ENCODE data around the gene ASIC2. TPM values are rescaled to one million over a fixed set of nuclear protein-coding genes. Genes with fewer than 3 reads are reported as not detected.

The ASIC2 gene
- total and polyA plus RNA-seq, 3 experiments from 2014 or later = not detected

- H3K4me1 Mint-ChIP-seq = peaks cover 8 to 13% (median 9%) of the 10 kb centered on the region in 3 donors
- H3K27me3 ChIP-seq (ENCODE audit: insufficient read depth, low read length, poor library complexity, severe bottlenecking) = peaks cover 7% of the 10 kb centered on the region
- no peak overlapping the region for H3K4me3 ChIP-seq (ENCODE audit: low read length)
These were observed 4.5 kb upstream of the ASIC2 start for GRCh38 chr17:33297643-33298042.

GRCh38 chr17:33294994-33295393 is 1.9 kb upstream of the ASIC2 start:
- Histone ChIP-seq H3K4me1 (ENCODE audit: insufficient read depth, low read length) (no peaks in the 10 kb centered on the region), H3K4me3 (ENCODE audit: low read length) (no peak overlapping the region), H3K27me3 (ENCODE audit: insufficient read depth, low read length, poor library complexity, severe bottlenecking) (peaks cover 7% of the 10 kb centered on the region), H3K36me3 (ENCODE audit: insufficient read depth, low read length) (no peaks in the 10 kb centered on the region), H3K27ac (ENCODE audit: low read depth, low read length) (no peak overlapping the region), H3K9me3 (ENCODE audit: low read length) (no peaks in the 10 kb centered on the region)
- H3K4me3 Mint-ChIP-seq = no peak overlapping the region
- ChIA-PET CTCF (no interaction called here), POLR2A (no interaction called here)
- peaks cover 36 to 49% of the 10 kb centered on the region in 2 donors for H3K27me3 Mint-ChIP-seq
- H3K4me1 Mint-ChIP-seq = peaks cover 9 to 13% (median 12%) of the 10 kb centered on the region in 3 donors
- no peak overlapping the region for H3K27ac Mint-ChIP-seq
- H3K9me3 Mint-ChIP-seq = peaks cover 0 to 5% (median 0%) of the 10 kb centered on the region in 5 donors
- peaks cover 0 to 3% (median 0%) of the 10 kb centered on the region in 3 donors for H3K36me3 Mint-ChIP-seq
- DNase-seq = no peak

More at GRCh38 chr17:33297643-33298042, 4.5 kb upstream of the ASIC2 start:
- Mint-ChIP-seq H3K4me3 (no peak overlapping the region), H3K27ac (no peak overlapping the region), H3K36me3 (peaks cover 0 to 5% (median 0%) of the 10 kb centered on the region in 3 donors), H3K9me3 (peaks cover 0 to 5% (median 0%) of the 10 kb centered on the region in 5 donors), H3K27me3 (peaks cover 33 to 39% of the 10 kb centered on the region in 2 donors)
- no peak for DNase-seq
- POLR2A ChIA-PET = no interaction called here
- H3K4me1 ChIP-seq (ENCODE audit: insufficient read depth, low read length) = no peaks in the 10 kb centered on the region
- CTCF ChIA-PET = no interaction called here
- H3K36me3 ChIP-seq (ENCODE audit: insufficient read depth, low read length) = no peaks in the 10 kb centered on the region
- H3K27ac ChIP-seq (ENCODE audit: low read depth, low read length) = no peak overlapping the region
- no peaks in the 10 kb centered on the region for H3K9me3 ChIP-seq (ENCODE audit: low read length)

- Mint-ChIP-seq H3K4me3 (no peak overlapping the region), H3K27me3 (peaks cover 45 to 64% of the 10 kb centered on the region in 2 donors), H3K9me3 (no peaks in the 10 kb centered on the region), H3K36me3 (peaks cover 0 to 3% (median 0%) of the 10 kb centered on the region in 3 donors), H3K27ac (no peak overlapping the region), H3K4me1 (peaks cover 9 to 13% (median 12%) of the 10 kb centered on the region in 3 donors)
- POLR2A ChIA-PET = no interaction called here
- H3K36me3 ChIP-seq (ENCODE audit: insufficient read depth, low read length) = no peaks in the 10 kb centered on the region
- peaks cover 7% of the 10 kb centered on the region for H3K27me3 ChIP-seq (ENCODE audit: insufficient read depth, low read length, poor library complexity, severe bottlenecking)
- H3K4me3 ChIP-seq (ENCODE audit: low read length) = no peak overlapping the region
- CTCF ChIA-PET = no interaction called here
- no peak overlapping the region for H3K27ac ChIP-seq (ENCODE audit: low read depth, low read length)
- no peak for DNase-seq
- H3K9me3 ChIP-seq (ENCODE audit: low read length) = no peaks in the 10 kb centered on the region
- H3K4me1 ChIP-seq (ENCODE audit: insufficient read depth, low read length) = no peaks in the 10 kb centered on the region
These were observed 704 bp downstream of the ASIC2 start for GRCh38 chr17:33292201-33292980.

DNA sequence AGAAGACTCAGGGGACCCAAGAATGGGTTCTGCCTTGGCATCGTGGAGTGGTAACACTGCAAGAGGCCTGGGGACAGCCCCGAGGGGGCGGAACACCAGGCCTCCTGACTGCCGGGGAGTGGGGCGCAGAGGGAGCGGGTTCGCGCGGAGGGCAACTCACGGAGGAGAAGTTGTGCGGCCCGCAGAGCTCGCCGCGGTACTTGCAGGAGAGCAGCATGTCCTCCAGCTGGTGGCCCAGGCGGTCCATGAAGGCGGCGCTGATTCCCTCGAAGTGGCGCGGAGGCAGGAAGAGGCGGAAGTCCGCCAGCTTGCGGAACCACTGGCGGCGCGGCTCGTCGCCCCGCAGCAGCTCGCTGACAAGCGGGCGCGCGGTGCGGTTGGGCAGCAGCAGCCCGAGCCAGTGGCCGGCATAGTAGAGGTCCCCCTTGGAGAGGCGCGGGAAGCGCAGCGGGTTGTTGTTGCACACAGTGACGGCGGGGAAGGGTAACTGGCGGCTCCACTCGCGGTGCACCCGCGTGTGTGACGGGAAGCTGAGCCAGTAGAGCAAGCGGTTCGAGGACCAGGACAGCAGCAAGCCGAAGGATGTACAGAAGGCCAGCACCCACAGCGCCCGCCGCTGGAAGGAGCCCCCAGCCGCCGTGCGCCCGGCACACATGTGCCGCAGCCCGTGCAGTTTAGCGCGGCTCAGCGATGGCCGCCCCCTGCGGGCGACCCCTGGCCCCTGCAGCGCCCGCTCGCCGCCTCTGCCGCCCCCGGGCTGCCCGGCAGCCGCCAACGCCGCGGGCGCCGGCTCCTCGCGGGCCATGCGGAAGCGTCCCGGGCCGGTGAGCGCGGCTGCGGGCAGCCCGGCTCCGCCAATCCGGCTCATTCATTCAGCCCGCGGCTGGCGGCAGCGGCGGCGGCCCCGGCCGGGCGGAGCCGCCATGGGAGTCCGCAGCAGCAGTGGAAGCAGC is 1.6 kb downstream of the ASIC2 start:
- H3K4me1 Mint-ChIP-seq = peaks cover 9 to 13% (median 12%) of the 10 kb centered on the region in 3 donors
- H3K36me3 Mint-ChIP-seq = peaks cover 0 to 3% (median 0%) of the 10 kb centered on the region in 3 donors
- Histone ChIP-seq H3K9me3 (ENCODE audit: low read length) (no peaks in the 10 kb centered on the region), H3K4me3 (ENCODE audit: low read length) (no peak overlapping the region), H3K4me1 (ENCODE audit: insufficient read depth, low read length) (no peaks in the 10 kb centered on the region), H3K27me3 (ENCODE audit: insufficient read depth, low read length, poor library complexity, severe bottlenecking) (peaks cover 7% of the 10 kb centered on the region), H3K27ac (ENCODE audit: low read depth, low read length) (no peak overlapping the region), H3K36me3 (ENCODE audit: insufficient read depth, low read length) (no peaks in the 10 kb centered on the region)
- peak overlapping the region; percentile 40 to 79 (median 67) for H3K4me3 Mint-ChIP-seq
- ChIA-PET CTCF (no interaction called here), POLR2A (no interaction called here)
- H3K27ac Mint-ChIP-seq = no peak overlapping the region
- H3K27me3 Mint-ChIP-seq = peaks cover 43 to 67% of the 10 kb centered on the region in 2 donors
- no peaks in the 10 kb centered on the region for H3K9me3 Mint-ChIP-seq
- DNase-seq = no peak

- Mint-ChIP-seq H3K27me3 (peaks cover 37 to 58% of the 10 kb centered on the region in 2 donors), H3K27ac (no peak overlapping the region), H3K36me3 (peaks cover 0 to 3% (median 0%) of the 10 kb centered on the region in 3 donors), H3K9me3 (no peaks in the 10 kb centered on the region), H3K4me3 (peak overlapping the region in 1 of 7 donors; percentile 23), H3K4me1 (peaks cover 9 to 13% (median 12%) of the 10 kb centered on the region in 3 donors)
- no peak for DNase-seq
- Histone ChIP-seq H3K9me3 (ENCODE audit: low read length) (no peaks in the 10 kb centered on the region), H3K27ac (ENCODE audit: low read depth, low read length) (no peak overlapping the region), H3K4me3 (ENCODE audit: low read length) (no peak overlapping the region), H3K27me3 (ENCODE audit: insufficient read depth, low read length, poor library complexity, severe bottlenecking) (peaks cover 7% of the 10 kb centered on the region), H3K4me1 (ENCODE audit: insufficient read depth, low read length) (no peaks in the 10 kb centered on the region), H3K36me3 (ENCODE audit: insufficient read depth, low read length) (no peaks in the 10 kb centered on the region)
- CTCF ChIA-PET = no interaction called here
- POLR2A ChIA-PET = no interaction called here
These were observed 2.8 kb downstream of the ASIC2 start for GRCh38 chr17:33290253-33290652.

- DNase-seq = no peak
- H3K36me3 ChIP-seq (ENCODE audit: insufficient read depth, low read length) = no peaks in the 10 kb centered on the region
- peaks cover 3% of the 10 kb centered on the region for H3K27me3 ChIP-seq (ENCODE audit: insufficient read depth, low read length, poor library complexity, severe bottlenecking)
- ChIA-PET CTCF (no interaction called here), POLR2A (no interaction called here)
- Mint-ChIP-seq H3K27me3 (peaks cover 25 to 46% of the 10 kb centered on the region in 2 donors), H3K9me3 (no peaks in the 10 kb centered on the region), H3K27ac (no peak overlapping the region), H3K4me3 (no peak overlapping the region), H3K36me3 (peaks cover 0 to 2% (median 0%) of the 10 kb centered on the region in 3 donors), H3K4me1 (peaks cover 6 to 13% (median 12%) of the 10 kb centered on the region in 3 donors)
- H3K27ac ChIP-seq (ENCODE audit: low read depth, low read length) = no peak overlapping the region
- H3K9me3 ChIP-seq (ENCODE audit: low read length) = no peaks in the 10 kb centered on the region
- no peaks in the 10 kb centered on the region for H3K4me1 ChIP-seq (ENCODE audit: insufficient read depth, low read length)
- H3K4me3 ChIP-seq (ENCODE audit: low read length) = no peak overlapping the region
These were observed 4.1 kb downstream of the ASIC2 start for GRCh38 chr17:33288954-33289353.

DNA sequence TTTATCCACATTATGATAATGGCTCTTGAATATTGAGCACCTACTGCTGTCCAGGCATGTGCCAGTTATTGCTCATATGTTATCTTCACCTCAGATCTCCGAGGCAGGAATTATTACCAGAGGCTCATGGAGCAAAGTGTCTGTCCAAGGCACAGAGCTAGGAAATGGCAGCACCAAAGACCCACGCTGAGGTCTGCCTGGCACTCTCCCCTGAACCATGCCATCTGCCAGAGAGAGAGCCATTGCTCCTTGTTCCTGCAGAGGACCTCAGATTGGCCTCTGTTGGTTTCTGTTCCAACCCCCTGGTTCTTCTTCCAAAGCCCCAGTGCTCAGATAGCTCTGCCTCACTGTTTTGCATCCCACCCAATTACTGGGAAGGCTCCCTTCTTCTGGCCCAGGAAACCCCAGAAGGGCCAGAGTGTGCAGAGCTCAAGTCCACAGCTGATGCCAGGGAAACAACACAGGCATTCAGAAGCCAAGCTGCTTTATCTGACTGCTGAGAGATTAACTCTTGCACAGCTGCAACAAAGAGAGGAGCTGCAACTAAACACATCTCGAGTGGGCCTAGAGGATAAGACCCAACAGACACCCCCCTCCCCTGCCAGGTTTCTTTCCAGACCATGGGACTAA is 5.9 kb downstream of the ASIC2 start:
- no peaks in the 10 kb centered on the region for H3K27me3 ChIP-seq (ENCODE audit: insufficient read depth, low read length, poor library complexity, severe bottlenecking)
- no peak overlapping the region for H3K27ac ChIP-seq (ENCODE audit: low read depth, low read length)
- no peaks in the 10 kb centered on the region for H3K4me1 ChIP-seq (ENCODE audit: insufficient read depth, low read length)
- Mint-ChIP-seq H3K27me3 (peaks cover 20 to 39% of the 10 kb centered on the region in 2 donors), H3K36me3 (no peaks in the 10 kb centered on the region), H3K9me3 (no peaks in the 10 kb centered on the region), H3K4me3 (no peak overlapping the region), H3K4me1 (peaks cover 3 to 9% (median 8%) of the 10 kb centered on the region in 3 donors), H3K27ac (no peak overlapping the region)
- H3K9me3 ChIP-seq (ENCODE audit: low read length) = no peaks in the 10 kb centered on the region
- ChIA-PET CTCF (no interaction called here), POLR2A (no interaction called here)
- H3K4me3 ChIP-seq (ENCODE audit: low read length) = no peak overlapping the region
- DNase-seq = no peak
- no peaks in the 10 kb centered on the region for H3K36me3 ChIP-seq (ENCODE audit: insufficient read depth, low read length)

All from CD8-positive, alpha-beta memory T cell (primary cell).